ENCODE data around the gene PARVG.

Gene PARVG

DNA sequence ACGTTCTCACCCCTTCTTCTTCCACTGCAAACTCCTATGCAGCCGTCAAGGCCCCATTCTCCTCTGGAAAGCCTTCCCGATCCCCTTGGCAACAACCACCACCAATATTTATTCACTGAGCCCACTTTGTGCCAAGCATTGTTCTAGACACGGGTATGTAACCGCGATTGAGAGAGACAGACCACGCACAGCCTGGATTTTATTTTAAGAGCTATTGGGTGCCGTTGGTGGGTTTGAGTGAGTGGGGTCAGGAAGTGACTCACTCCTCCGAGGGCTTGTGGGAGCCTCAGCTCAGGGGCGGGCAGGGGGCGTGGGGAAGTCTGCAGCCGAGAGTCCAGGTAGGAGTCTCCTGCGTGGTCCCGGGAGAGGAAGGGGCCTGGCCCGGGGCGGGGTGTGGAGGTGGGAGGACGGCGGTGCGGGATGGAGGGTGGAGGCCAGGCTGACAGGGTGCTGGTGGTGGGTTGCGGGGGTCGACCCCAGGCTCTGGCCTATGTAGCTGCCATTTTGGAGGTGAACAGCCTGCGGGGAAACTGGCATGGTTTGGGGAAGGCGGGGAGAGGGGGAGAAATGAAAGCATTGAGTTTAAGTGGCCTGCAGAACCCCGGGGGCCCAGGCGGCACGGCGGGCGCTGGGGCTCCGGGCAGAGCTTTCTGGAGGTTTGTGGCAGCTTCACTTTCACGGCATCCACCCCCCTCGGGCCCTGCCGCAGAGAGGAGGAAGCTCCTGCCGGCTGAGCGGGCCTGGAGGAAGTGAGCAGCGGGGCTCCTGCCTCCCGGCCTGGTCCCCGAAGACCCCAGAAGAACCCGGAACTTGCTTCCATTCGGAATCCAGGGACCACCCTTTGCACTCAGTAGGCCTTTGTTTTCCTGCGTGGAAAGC, 547 bp downstream of the PARVG start:
- peak; percentile 21 to 39 for DNase-seq (ENCODE audit: low read depth in 2 of 2)

DNA sequence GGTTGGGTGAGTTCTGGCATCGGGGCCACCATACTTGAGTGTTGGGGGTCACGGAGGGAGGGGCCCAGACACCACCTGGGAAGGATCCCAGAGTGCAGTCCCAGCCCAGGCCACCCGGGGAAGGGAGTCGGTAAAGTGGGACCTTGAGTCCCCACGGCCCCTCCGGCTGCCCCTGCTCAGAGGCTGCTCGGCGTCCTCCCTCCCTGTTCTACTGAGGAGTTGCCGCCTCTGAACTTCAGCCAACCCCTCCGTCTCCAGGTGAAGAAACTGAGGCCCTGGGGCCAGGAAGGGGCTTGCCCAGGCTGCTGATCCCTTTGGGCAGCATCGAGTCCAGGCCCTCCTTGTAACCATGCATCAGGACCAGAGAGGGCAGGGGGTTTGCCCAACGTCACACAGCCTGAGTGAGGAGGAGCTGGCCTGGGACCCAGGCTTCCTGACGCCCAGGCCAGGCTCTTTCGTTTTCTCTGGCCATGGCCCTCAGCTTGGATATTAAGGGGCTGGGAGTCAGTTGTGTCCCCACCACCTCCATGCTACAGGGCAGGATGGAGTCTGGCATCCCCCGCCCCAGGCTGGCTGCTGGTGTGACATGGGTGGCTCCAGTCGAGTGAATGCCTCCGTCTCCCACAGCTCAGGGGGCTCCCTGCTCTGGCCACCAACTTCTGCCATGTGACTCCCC, 1.3 kb downstream of the PARVG start:
- DNase-seq (ENCODE audit: low read depth in 2 of 2), result no peak

- no peak for DNase-seq (ENCODE audit: low read depth in 2 of 2)
Measured at GRCh38 chr22:44182588-44183286, 2.0 kb downstream of the PARVG start.

DNA sequence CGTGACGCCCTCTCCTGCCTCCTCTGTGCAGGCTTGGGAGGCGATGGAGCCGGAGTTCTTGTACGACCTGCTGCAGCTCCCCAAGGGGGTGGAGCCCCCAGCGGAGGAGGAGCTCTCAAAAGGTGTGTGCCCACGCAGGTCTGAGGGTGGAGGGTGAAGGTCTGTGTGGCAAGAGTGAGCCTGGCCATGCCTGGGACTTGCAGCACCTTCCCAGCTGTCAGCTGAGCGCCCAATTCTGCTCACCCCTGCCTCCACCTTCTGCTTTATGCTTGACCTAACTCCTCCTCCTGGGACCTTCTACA, 2.5 kb downstream of the PARVG start:
- no peak for DNase-seq (ENCODE audit: low read depth in 2 of 2)

- no peak for DNase-seq (ENCODE audit: low read depth in 2 of 2)
Measured at GRCh38 chr22:44184006-44184405, 3.3 kb downstream of the PARVG start.

- DNase-seq (ENCODE audit: low read depth in 2 of 2), result no peak
Measured at GRCh38 chr22:44185237-44186120, 4.8 kb downstream of the PARVG start.

GRCh38 chr22:44186121-44186510, 5.4 kb downstream of the PARVG start:
- no peak for DNase-seq (ENCODE audit: low read depth in 2 of 2)

GRCh38 chr22:44186737-44187136, 6.0 kb downstream of the PARVG start:
- no peak for DNase-seq (ENCODE audit: low read depth in 2 of 2)

DNA sequence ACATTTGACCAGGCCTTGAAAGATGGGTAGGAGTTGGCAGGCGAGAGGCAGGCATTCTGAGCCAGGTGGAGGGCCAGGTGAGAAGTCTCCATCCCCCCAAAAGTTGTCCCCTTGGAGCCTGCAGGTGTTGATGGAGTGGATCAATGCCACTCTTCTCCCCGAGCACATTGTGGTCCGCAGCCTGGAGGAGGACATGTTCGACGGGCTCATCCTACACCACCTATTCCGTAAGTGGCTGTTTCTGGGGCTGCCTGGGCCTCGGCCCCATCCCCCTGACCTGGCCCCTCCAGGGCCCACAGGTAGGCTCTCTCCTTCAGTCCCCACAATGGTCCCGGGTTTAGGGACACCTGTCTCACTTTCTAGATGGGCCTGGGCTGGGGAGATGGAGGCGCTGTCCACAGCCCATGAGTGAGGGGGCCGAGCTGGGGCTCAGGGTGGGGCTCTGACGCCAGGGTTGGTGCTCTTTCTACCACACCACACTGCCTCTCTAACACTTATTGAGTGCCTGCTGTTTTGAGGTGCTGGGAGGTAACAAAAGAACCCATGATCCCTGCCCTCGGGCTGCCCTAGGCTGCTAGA, 7.0 kb downstream of the PARVG start:
- no peak for DNase-seq (ENCODE audit: low read depth in 2 of 2)

- no peak for DNase-seq (ENCODE audit: low read depth in 2 of 2)
Measured at GRCh38 chr22:44188316-44188715, 7.6 kb downstream of the PARVG start.

GRCh38 chr22:44188986-44189630, 8.4 kb downstream of the PARVG start:
- no peak for DNase-seq (ENCODE audit: low read depth in 2 of 2)

- no peak for DNase-seq (ENCODE audit: low read depth in 2 of 2)
Measured at GRCh38 chr22:44190381-44190976, 9.8 kb downstream of the PARVG start.

DNA sequence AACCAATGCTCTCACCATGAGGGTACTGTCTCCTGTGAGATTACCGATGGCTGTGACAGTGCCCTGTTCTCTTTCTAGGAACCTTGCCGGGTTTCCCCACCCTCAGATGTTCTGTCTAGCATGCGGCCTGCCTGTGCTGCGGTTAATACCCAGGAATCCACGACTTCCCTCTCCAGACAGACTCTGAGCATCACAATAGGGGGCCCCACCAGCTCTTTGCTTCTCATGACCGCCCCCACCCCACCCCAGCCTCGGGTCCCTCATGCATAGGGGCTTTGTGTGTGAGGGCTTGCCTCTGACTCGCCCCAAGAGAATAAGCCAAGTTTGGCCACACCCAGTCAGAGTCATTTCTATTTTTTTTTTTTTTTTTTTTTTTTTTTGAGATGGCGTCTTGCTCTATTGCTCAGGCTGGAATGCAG, 10.3 kb downstream of the PARVG start:
- DNase-seq (ENCODE audit: low read depth in 2 of 2), result no peak

GRCh38 chr22:44192098-44192815, 11.5 kb downstream of the PARVG start:
- no peak for DNase-seq (ENCODE audit: low read depth in 2 of 2)

DNA sequence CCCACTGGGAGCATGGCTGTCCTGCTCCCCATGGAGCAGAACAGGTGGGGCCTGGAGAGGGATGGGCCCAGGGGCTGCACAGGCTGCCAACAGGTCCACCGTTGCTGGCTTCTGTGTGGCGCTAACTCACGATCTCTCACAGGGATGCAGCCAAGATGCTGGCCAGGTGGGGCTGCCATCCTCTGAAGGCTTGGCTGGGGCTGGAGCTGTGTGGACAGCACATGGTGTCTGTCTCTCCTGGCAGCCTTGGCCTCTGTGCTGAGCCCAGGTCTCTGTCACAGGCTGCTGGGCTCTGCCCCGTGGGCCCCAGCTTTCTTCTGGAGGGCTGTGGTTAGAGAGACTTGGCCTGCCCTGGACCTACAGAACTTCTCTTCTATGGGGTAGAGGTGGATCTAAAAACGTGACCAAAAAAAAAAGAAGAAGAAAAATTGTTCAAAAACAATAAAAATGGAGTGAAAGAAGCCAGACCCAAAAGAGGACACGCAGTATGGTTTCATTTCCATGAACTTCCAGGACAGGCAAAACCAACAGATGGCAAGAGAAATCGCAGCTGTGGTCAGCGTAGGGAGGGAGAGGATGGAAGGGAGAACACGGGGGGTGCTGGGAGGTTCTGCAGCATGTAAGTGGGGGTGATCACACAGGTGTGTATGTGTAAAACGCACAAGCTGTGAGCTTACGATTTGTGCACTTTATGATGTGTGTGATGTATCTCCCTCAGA, 12.2 kb downstream of the PARVG start:
- DNase-seq (ENCODE audit: low read depth in 2 of 2), result no peak

GRCh38 chr22:44193535-44193891, 12.8 kb downstream of the PARVG start:
- no peak for DNase-seq (ENCODE audit: low read depth in 2 of 2)

GRCh38 chr22:44194569-44194968, 13.8 kb downstream of the PARVG start:
- DNase-seq (ENCODE audit: low read depth in 2 of 2), result no peak

GRCh38 chr22:44195189-44195871, 14.6 kb downstream of the PARVG start:
- DNase-seq (ENCODE audit: low read depth in 2 of 2), result no peak

GRCh38 chr22:44196241-44196640, 15.5 kb downstream of the PARVG start:
- DNase-seq (ENCODE audit: low read depth in 2 of 2), result no peak
